A549 (cell line): Measurements from ENCODE around the gene SLCO3A1.

Experiments used
- CBX2 ChIP-seq: fragments of 200-600 bp; sonication (generic); IDR thresholded peaks from 2 replicates; pipeline ENCODE4 v1.6.1; 2016; ENCODE audit warnings: low read depth, mild to moderate bottlenecking, borderline replicate concordance
- CHD2 ChIP-seq: fragments of 150-350 bp; IDR thresholded peaks from 2 replicates; pipeline ENCODE4 v1.6.1; 2014; ENCODE audit warnings: low read length; ENCODE audit not compliant: partially characterized antibody
- CHD4 ChIP-seq: fragments of 200-600 bp; sonication (generic); IDR thresholded peaks from 2 replicates; pipeline ENCODE4 v1.6.1; 2016; ENCODE audit warnings: antibody characterized with exemption, mild to moderate bottlenecking, borderline replicate concordance
- CTCF ChIP-seq: fragments of >200 bp; sonication (Bioruptor Twin); formaldehyde crosslinking; IDR thresholded peaks from 3 replicates; pipeline ENCODE4 v1.5.1; 2016
- EP300 ChIP-seq, 2 experiments: fragments of >200 bp; sonication (Bioruptor Twin); formaldehyde crosslinking; IDR thresholded peaks; 2 replicates in 1 of 2; 3 replicates in 1 of 2; pipeline ENCODE4 v1.6.1; 2016 to 2017
- GATA3 ChIP-seq: IDR thresholded peaks from 2 replicates; pipeline ENCODE4 v1.6.1; 2012; ENCODE audit warnings: borderline replicate concordance
- HDAC2 ChIP-seq: fragments of 200-600 bp; sonication (generic); IDR thresholded peaks from 2 replicates; pipeline ENCODE4 v1.6.1; 2016
- JUN ChIP-seq, 2 experiments: fragments of >200 bp; sonication (Bioruptor Twin); formaldehyde crosslinking; IDR thresholded peaks; 2 replicates in 1 of 2; 3 replicates in 1 of 2; pipeline ENCODE4 v1.6.1; 2016 to 2017
- MAFK ChIP-seq: fragments of 450-650 bp; IDR thresholded peaks from 2 replicates; pipeline ENCODE4 v1.6.1; 2014; ENCODE audit not compliant: partially characterized antibody
- MAX ChIP-seq: IDR thresholded peaks from 2 replicates; pipeline ENCODE4 v1.6.1; 2012
- MYC ChIP-seq: IDR thresholded peaks from 2 replicates; pipeline ENCODE4 v1.6.1; 2012; ENCODE audit warnings: mild to moderate bottlenecking, inconsistent platforms, low read length, improper control_type of control experiment, borderline replicate concordance
- POLR2A ChIP-seq: IDR thresholded peaks from 2 replicates; pipeline ENCODE4 v1.6.1; 2012; ENCODE audit warnings: mild to moderate bottlenecking, low read length
- REST ChIP-seq: fragments of 200-600 bp; sonication (generic); IDR thresholded peaks from 2 replicates; pipeline ENCODE4 v1.6.1; 2016; ENCODE audit warnings: antibody characterized with exemption, mild to moderate bottlenecking, moderate library complexity
- RFX5 ChIP-seq: fragments of 450-650 bp; IDR thresholded peaks from 2 replicates; pipeline ENCODE4 v1.7.1; 2014; ENCODE audit warnings: antibody characterized with exemption, mild to moderate bottlenecking, moderate library complexity

GRCh38 chr15:91839867-91840266 is 13.6 kb upstream of the SLCO3A1 start:
- TF ChIP-seq RFX5, result no peak
- no peak for TF ChIP-seq REST
- no peak for TF ChIP-seq CHD4
- no peak for TF ChIP-seq CTCF
- no peak for TF ChIP-seq JUN (IDR thresholded peaks at IDR 0.05)
- TF ChIP-seq CBX2, result no peak
- no peak for TF ChIP-seq POLR2A
- no peak for TF ChIP-seq EP300 (IDR thresholded peaks at IDR 0.05)
- no peak for TF ChIP-seq MYC
- TF ChIP-seq MAFK, result no peak
- TF ChIP-seq GATA3, result no peak
- no peak for TF ChIP-seq MAX
- no peak for TF ChIP-seq HDAC2
- TF ChIP-seq CHD2, result no peak
